Activated CD4-positive, alpha-beta T cell treated with anti-CD3 and anti-CD28 coated beads for 48 hours (primary cell): ENCODE data around the gene BCL11A.

Source experiments
- DNase-seq: peaks from one replicate; pipeline ENCODE4 v3.0.0-alpha.2; 2020

The BCL11A gene

GRCh38 chr2:60523963-60524362 is 29.5 kb downstream of the BCL11A start:
- no peak for DNase-seq

GRCh38 chr2:60522462-60522861 is 31.0 kb downstream of the BCL11A start:
- DNase-seq, result no peak

GRCh38 chr2:60521626-60522025 is 31.8 kb downstream of the BCL11A start:
- DNase-seq, result no peak

GRCh38 chr2:60520917-60521539 is 32.4 kb downstream of the BCL11A start:
- DNase-seq, result no peak

- no peak for DNase-seq
Observed at GRCh38 chr2:60520151-60520876, 33.1 kb downstream of the BCL11A start.

- no peak for DNase-seq
Observed at GRCh38 chr2:60519231-60519863, 34.1 kb downstream of the BCL11A start.

GRCh38 chr2:60518567-60518966 is 34.9 kb downstream of the BCL11A start:
- no peak for DNase-seq

GRCh38 chr2:60517446-60517845 is 36.0 kb downstream of the BCL11A start:
- DNase-seq, result no peak

GRCh38 chr2:60516826-60517225 is 36.6 kb downstream of the BCL11A start:
- no peak for DNase-seq

GRCh38 chr2:60516383-60516811 is 37.1 kb downstream of the BCL11A start:
- no peak for DNase-seq

- peak; percentile 32 for DNase-seq
Observed at GRCh38 chr2:60515721-60516226, 37.7 kb downstream of the BCL11A start.

GRCh38 chr2:60513996-60514395 is 39.5 kb downstream of the BCL11A start:
- no peak for DNase-seq

- no peak for DNase-seq
Observed at GRCh38 chr2:60513191-60513590, 40.3 kb downstream of the BCL11A start.

- DNase-seq, result no peak
Observed at GRCh38 chr2:60512641-60513040, 40.8 kb downstream of the BCL11A start.

- DNase-seq, result no peak
Observed at GRCh38 chr2:60512062-60512622, 41.3 kb downstream of the BCL11A start.

- no peak for DNase-seq
Observed at GRCh38 chr2:60510713-60511112, 42.7 kb downstream of the BCL11A start.

GRCh38 chr2:60509066-60509465 is 44.4 kb downstream of the BCL11A start:
- no peak for DNase-seq

GRCh38 chr2:60508339-60508917 is 45.0 kb downstream of the BCL11A start:
- DNase-seq, result no peak

- DNase-seq, result no peak
Observed at GRCh38 chr2:60507211-60507965, 46.1 kb downstream of the BCL11A start.

GRCh38 chr2:60505880-60506260 is 47.6 kb downstream of the BCL11A start:
- no peak for DNase-seq

- no peak for DNase-seq
Observed at GRCh38 chr2:60505240-60505879, 48.1 kb downstream of the BCL11A start.

GRCh38 chr2:60504049-60504448 is 49.4 kb downstream of the BCL11A start:
- no peak for DNase-seq
